ENCODE measurements around the gene PANX2.

The PANX2 gene

DNA sequence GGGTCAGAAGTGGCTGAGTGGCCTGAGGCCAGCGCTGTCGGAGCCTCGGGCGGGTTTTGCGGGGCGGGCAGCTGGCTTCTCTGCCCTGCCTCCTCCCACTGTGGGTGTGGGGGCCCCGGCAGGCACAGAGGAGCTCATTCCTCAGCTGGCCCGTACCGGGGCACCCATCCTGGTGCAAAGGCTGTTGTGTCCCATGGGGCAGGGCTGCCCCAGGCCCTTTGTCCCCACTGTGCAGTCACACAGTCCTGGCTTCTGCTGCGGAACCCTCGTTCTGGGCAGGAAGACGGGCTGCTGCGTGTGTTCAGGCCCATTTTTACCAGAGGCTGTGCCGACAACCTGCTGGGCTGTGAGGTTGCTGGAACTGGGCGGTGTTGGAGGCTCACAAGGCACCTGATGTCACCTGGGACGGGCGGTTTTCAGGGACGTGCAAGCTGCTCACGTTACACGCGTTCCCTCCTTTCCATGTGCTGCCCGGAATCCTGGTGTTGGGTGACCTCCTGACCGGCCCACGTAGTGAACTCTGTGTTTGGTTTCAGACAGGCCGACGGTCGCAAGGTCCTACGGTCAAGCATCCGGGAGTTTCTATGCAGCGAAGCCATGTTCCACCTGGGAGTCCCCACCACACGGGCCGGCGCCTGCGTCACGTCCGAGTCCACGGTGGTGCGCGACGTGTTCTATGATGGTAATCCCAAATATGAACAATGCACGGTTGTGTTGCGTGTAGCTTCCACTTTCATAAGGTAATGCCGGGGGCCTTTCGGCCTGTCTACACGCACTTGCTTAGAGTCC is 35.4 kb downstream of the PANX2 start:
- Histone ChIP-seq H3K4me3 (ENCODE audit: low read depth in 1 of 5, low read length in 5 of 5) (no peak overlapping the region), H3K27me3 (ENCODE audit: control insufficient read depth in 5 of 5, insufficient read depth in 4 of 5, low read length in 5 of 5) (no peaks in the 10 kb centered on the region), H3K9ac (ENCODE audit: low read length in 5 of 5) (peak overlapping the region in 1 of 5 donors; percentile 52), H3K36me3 (ENCODE audit: control insufficient read depth in 5 of 5, insufficient read depth in 5 of 5, low read length in 5 of 5) (peaks cover 6 to 47% (median 38%) of the 10 kb centered on the region in 5 donors), H3K9me3 (ENCODE audit: control insufficient read depth in 5 of 5, low read length in 5 of 5) (no peaks in the 10 kb centered on the region), H3K27ac (ENCODE audit: low read depth, low read length) (no peak overlapping the region), H3K4me1 (ENCODE audit: control insufficient read depth in 5 of 5, insufficient read depth in 5 of 5, low read length in 5 of 5) (peaks cover 0 to 54% (median 40%) of the 10 kb centered on the region in 5 donors)

DNA sequence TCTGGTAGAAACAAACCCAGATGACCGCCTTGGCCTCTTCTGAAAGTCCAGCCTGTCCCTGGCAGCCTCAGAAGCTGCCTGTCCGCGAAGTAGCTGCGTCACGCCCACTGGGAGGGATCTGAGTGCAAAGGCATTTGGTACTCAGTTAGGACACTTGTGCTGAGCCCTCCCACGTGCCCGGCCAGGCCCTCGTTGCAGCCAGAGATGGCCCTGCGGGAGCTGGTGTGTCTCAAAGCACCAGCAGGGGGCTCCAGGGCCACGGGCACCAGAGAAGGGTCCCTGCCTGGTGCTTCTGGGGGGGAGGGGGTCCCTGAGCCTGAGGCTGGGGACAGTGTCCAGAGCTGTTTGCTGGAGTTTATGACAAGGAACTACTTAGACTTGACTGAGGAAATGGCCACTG is 36.1 kb downstream of the PANX2 start:
- no peak overlapping the region for H3K4me3 ChIP-seq (ENCODE audit: low read depth in 1 of 5, low read length in 5 of 5)
- peaks cover 6 to 52% (median 43%) of the 10 kb centered on the region in 5 donors for H3K36me3 ChIP-seq (ENCODE audit: control insufficient read depth in 5 of 5, insufficient read depth in 5 of 5, low read length in 5 of 5)
- no peak overlapping the region for H3K27ac ChIP-seq (ENCODE audit: low read depth, low read length)
- no peaks in the 10 kb centered on the region for H3K27me3 ChIP-seq (ENCODE audit: control insufficient read depth in 5 of 5, insufficient read depth in 4 of 5, low read length in 5 of 5)
- H3K9ac ChIP-seq (ENCODE audit: low read length in 5 of 5) = no peak overlapping the region
- H3K9me3 ChIP-seq (ENCODE audit: control insufficient read depth in 5 of 5, low read length in 5 of 5) = no peaks in the 10 kb centered on the region
- H3K4me1 ChIP-seq (ENCODE audit: control insufficient read depth in 5 of 5, insufficient read depth in 5 of 5, low read length in 5 of 5) = peaks cover 0 to 50% (median 37%) of the 10 kb centered on the region in 5 donors

DNA sequence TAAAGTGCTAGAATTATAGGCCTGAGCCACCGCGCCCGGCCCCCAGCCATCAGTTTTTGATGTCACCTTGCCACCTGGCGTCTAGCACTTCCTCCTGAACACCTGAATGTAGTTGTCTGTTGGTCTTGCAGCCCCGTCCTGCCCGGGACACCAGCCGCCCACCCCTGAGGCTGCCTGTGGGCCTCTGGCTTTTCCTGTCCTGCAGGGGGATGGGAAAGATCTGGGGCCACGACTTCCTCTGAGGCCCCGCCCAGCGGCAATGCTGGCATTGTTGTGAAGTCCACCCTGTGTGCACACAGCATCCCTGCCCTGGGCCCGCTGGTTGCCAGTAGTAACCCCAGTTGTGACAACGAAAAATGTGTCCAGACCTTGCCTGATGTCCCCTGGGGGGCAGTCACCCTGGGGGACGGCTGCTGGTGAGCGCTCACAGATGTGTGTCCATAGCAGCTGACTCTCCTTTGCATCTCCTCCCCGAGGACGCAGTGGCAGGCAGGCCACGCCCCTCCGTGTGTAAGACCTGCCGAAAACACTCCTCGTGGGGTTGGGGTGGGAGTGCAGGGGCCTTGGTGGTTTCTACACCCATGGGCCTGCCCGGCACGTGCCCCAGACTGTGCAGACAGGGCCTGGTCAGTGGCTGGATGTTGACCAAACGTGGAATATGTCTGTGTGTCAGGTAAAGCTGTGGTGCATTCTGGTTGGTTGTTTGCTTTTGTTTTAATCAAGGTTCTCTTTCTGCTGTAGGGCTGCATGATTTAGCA is 37.0 kb downstream of the PANX2 start:
- no peak overlapping the region for H3K4me3 ChIP-seq (ENCODE audit: low read depth in 1 of 5, low read length in 5 of 5)
- no peaks in the 10 kb centered on the region for H3K27me3 ChIP-seq (ENCODE audit: control insufficient read depth in 5 of 5, insufficient read depth in 4 of 5, low read length in 5 of 5)
- peaks cover 7 to 60% (median 48%) of the 10 kb centered on the region in 5 donors for H3K36me3 ChIP-seq (ENCODE audit: control insufficient read depth in 5 of 5, insufficient read depth in 5 of 5, low read length in 5 of 5)
- no peaks in the 10 kb centered on the region for H3K9me3 ChIP-seq (ENCODE audit: control insufficient read depth in 5 of 5, low read length in 5 of 5)
- H3K9ac ChIP-seq (ENCODE audit: low read length in 5 of 5) = no peak overlapping the region
- H3K27ac ChIP-seq (ENCODE audit: low read depth, low read length) = no peak overlapping the region
- H3K4me1 ChIP-seq (ENCODE audit: control insufficient read depth in 5 of 5, insufficient read depth in 5 of 5, low read length in 5 of 5) = peaks cover 0 to 40% (median 27%) of the 10 kb centered on the region in 5 donors

DNA sequence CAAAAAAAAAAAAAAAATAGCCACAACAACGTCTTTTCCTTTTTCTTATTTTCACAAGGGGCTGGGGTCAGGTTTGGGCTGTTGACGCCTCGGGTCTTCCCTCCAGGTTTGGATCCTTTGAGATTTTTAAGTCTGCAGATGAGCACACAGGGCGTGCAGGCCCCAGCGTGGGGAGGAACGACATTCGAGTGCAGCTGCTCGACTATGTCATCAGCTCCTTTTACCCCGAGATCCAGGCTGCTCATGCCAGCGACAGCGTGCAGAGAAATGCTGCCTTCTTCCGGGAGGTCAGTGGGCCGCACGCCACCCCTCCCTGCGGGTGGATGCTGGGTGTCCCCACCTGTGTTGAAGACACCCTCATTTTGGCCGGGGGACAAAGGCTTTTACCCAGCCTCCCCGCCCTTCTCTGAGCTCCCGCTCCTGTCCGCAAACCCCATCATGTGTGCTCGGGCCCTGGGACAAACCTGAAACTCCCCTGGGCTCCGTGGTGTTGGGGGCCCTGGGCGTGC is 38.0 kb downstream of the PANX2 start:
- H3K4me1 ChIP-seq (ENCODE audit: control insufficient read depth in 5 of 5, insufficient read depth in 5 of 5, low read length in 5 of 5) = peaks cover 0 to 39% (median 25%) of the 10 kb centered on the region in 5 donors
- H3K27me3 ChIP-seq (ENCODE audit: control insufficient read depth in 5 of 5, insufficient read depth in 4 of 5, low read length in 5 of 5) = no peaks in the 10 kb centered on the region
- H3K9ac ChIP-seq (ENCODE audit: low read length in 5 of 5) = no peak overlapping the region
- H3K9me3 ChIP-seq (ENCODE audit: control insufficient read depth in 5 of 5, low read length in 5 of 5) = no peaks in the 10 kb centered on the region
- peaks cover 7 to 69% (median 56%) of the 10 kb centered on the region in 5 donors for H3K36me3 ChIP-seq (ENCODE audit: control insufficient read depth in 5 of 5, insufficient read depth in 5 of 5, low read length in 5 of 5)
- H3K27ac ChIP-seq (ENCODE audit: low read depth, low read length) = no peak overlapping the region
- H3K4me3 ChIP-seq (ENCODE audit: low read depth in 1 of 5, low read length in 5 of 5) = no peak overlapping the region

DNA sequence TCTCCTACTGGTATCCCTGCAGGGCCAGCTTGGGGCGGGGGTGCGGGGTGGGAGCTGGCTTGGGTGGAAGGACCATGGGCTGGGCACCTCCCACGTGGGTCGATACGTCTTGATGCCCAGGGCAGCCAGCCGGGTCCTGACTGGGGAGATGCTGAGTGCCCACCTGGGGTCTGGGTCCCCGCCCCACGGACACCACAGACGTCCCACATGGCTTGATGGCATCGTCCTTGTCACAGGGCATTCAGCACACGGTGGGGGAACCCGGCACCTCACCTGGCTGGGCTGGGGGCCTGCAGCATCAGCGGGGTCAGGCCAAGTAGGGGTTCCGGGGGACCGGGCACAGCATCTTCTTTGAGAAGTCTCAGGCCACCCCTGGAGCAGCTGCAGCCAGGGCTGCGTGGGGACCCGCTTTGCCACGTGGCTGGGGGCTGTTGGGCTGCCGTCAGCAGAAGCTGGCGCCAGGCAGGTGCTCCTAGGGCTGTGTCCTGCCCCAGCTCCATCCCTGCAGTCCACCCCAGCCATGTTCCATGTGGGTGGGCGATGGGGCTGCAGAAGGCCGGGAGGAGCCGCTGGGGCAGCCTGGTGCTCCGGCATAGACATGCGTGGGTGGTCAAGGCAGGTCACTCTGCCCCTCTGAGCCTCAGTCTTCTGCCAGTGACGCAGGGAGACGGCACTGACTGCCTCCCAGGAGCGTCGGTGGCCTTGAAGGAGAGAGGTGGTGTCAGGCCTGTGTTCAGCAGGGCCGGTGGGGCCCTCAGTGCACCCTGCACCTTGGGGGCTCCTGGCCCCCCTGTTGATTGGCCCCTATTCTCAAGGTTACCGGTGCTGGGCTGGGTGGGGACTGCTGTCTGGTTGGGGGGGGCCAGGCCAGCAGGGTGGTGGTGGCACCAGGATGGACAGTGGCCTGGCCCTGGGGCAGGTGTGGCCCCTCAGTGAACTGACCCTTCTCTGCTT is 38.7 kb downstream of the PANX2 start:
- H3K36me3 ChIP-seq (ENCODE audit: control insufficient read depth in 5 of 5, insufficient read depth in 5 of 5, low read length in 5 of 5) = peaks cover 4 to 75% (median 58%) of the 10 kb centered on the region in 5 donors
- H3K4me3 ChIP-seq (ENCODE audit: low read depth in 1 of 5, low read length in 5 of 5) = no peak overlapping the region
- no peak overlapping the region for H3K27ac ChIP-seq (ENCODE audit: low read depth, low read length)
- no peak overlapping the region for H3K9ac ChIP-seq (ENCODE audit: low read length in 5 of 5)
- H3K4me1 ChIP-seq (ENCODE audit: control insufficient read depth in 5 of 5, insufficient read depth in 5 of 5, low read length in 5 of 5) = peaks cover 0 to 39% (median 25%) of the 10 kb centered on the region in 5 donors
- no peaks in the 10 kb centered on the region for H3K27me3 ChIP-seq (ENCODE audit: control insufficient read depth in 5 of 5, insufficient read depth in 4 of 5, low read length in 5 of 5)
- H3K9me3 ChIP-seq (ENCODE audit: control insufficient read depth in 5 of 5, low read length in 5 of 5) = no peaks in the 10 kb centered on the region

DNA sequence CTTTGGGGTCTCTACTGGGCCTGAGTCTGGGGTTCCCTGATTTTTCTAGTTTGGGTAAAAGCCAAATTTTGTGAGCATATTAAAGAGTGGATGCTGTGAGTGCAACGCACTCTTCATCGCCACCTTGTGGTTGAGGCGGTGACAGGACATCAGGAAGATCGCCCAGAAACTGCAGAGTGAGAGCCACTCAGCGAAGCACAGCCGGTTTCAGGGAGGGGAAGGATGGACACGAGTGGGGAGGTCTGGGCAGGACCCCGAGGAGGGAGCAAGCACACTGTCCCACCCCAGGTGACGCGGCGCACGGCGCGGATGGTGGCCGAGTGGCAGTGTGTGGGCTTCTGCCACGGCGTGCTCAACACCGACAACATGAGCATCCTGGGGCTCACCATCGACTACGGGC is 39.4 kb downstream of the PANX2 start:
- Histone ChIP-seq H3K9me3 (ENCODE audit: control insufficient read depth in 5 of 5, low read length in 5 of 5) (no peaks in the 10 kb centered on the region), H3K4me1 (ENCODE audit: control insufficient read depth in 5 of 5, insufficient read depth in 5 of 5, low read length in 5 of 5) (peaks cover 0 to 36% (median 25%) of the 10 kb centered on the region in 5 donors), H3K4me3 (ENCODE audit: low read depth in 1 of 5, low read length in 5 of 5) (no peak overlapping the region), H3K36me3 (ENCODE audit: control insufficient read depth in 5 of 5, insufficient read depth in 5 of 5, low read length in 5 of 5) (peaks cover 4 to 80% (median 61%) of the 10 kb centered on the region in 5 donors), H3K9ac (ENCODE audit: low read length in 5 of 5) (no peak overlapping the region), H3K27ac (ENCODE audit: low read depth, low read length) (no peak overlapping the region), H3K27me3 (ENCODE audit: control insufficient read depth in 5 of 5, insufficient read depth in 4 of 5, low read length in 5 of 5) (no peaks in the 10 kb centered on the region)

DNA sequence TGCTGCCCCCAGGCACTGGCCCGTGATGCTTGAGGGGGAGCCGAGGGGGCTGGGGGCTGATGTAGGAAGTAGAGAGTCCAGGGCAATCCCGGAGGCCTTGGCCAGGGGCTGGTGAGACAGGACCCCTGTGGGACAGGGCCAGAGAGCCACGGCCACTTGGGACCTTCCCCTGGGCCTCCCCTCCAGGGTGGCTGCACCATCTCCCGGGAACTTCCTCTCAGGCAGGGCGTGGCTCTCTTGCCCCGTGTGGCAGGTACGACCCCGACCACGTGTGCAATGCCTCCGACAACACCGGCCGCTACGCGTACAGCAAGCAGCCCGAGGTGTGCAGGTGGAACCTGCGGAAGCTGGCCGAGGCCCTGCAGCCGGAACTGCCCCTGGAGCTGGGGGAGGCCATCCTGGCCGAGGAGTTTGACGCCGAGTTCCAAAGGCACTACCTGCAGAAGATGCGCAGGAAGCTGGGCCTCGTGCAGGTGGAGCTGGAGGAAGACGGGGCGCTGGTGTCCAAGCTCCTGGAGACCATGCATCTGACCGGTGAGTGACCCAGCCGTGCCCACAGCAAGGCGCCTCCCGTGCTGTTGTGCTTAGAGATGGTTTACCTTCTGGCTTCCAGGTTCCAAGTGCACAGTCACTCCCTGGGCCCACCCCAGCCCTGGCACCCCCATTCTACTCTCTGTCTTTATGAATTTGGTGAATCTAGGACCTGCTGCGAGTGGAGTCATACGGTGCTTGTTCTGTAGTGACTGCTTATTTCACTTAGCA is 40.0 kb downstream of the PANX2 start:
- Histone ChIP-seq H3K9ac (ENCODE audit: low read length in 5 of 5) (no peak overlapping the region), H3K27me3 (ENCODE audit: control insufficient read depth in 5 of 5, insufficient read depth in 4 of 5, low read length in 5 of 5) (no peaks in the 10 kb centered on the region), H3K36me3 (ENCODE audit: control insufficient read depth in 5 of 5, insufficient read depth in 5 of 5, low read length in 5 of 5) (peaks cover 4 to 86% (median 66%) of the 10 kb centered on the region in 5 donors), H3K27ac (ENCODE audit: low read depth, low read length) (no peak overlapping the region), H3K4me3 (ENCODE audit: low read depth in 1 of 5, low read length in 5 of 5) (no peak overlapping the region), H3K4me1 (ENCODE audit: control insufficient read depth in 5 of 5, insufficient read depth in 5 of 5, low read length in 5 of 5) (peaks cover 0 to 35% (median 25%) of the 10 kb centered on the region in 5 donors), H3K9me3 (ENCODE audit: control insufficient read depth in 5 of 5, low read length in 5 of 5) (no peaks in the 10 kb centered on the region)

DNA sequence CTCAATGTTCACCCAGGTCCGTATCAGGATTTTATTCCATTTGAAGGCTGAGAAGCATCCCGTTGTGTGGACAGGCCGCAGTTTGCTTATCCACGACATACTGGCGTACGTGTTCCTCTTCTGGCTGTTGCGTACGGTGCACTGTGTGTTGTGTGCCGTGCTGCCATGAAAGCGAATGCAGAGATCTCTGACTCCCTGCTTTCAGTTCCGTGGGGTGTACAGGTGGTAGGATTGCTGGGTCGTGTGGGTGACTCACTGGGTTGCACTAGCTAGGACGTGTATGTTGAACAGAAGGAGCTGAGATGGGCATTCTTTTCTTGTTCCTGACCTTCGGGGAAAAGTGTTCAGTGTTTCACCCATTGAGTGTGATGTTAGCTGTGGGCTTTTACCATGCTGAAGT is 40.6 kb downstream of the PANX2 start:
- Histone ChIP-seq H3K4me3 (ENCODE audit: low read depth in 1 of 5, low read length in 5 of 5) (no peak overlapping the region), H3K9me3 (ENCODE audit: control insufficient read depth in 5 of 5, low read length in 5 of 5) (no peaks in the 10 kb centered on the region), H3K36me3 (ENCODE audit: control insufficient read depth in 5 of 5, insufficient read depth in 5 of 5, low read length in 5 of 5) (peaks cover 4 to 87% (median 69%) of the 10 kb centered on the region in 5 donors), H3K27ac (ENCODE audit: low read depth, low read length) (no peak overlapping the region), H3K4me1 (ENCODE audit: control insufficient read depth in 5 of 5, insufficient read depth in 5 of 5, low read length in 5 of 5) (peaks cover 0 to 29% (median 23%) of the 10 kb centered on the region in 5 donors), H3K27me3 (ENCODE audit: control insufficient read depth in 5 of 5, insufficient read depth in 4 of 5, low read length in 5 of 5) (no peaks in the 10 kb centered on the region), H3K9ac (ENCODE audit: low read length in 5 of 5) (no peak overlapping the region)

DNA sequence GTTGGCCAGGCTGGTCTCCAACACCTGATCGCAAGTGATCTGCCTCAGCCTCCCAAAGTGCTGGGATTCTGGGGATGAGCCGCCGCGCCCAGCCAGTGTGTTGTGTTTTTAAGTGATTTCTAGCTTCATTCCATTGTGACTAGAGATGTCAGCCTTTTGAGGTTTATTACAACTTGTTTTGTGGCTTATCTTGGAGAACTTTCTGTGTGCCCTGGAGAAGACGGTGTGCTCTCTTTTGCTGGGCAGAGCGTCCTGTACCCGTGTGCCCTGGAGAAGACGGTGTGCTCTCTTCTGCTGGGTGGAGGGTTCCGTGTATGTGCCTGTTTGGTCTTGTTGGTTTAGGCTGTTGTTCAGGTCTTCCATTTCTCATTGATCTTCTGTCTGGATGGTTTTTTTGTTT is 42.7 kb downstream of the PANX2 start:
- peaks cover 4 to 88% (median 76%) of the 10 kb centered on the region in 5 donors for H3K36me3 ChIP-seq (ENCODE audit: control insufficient read depth in 5 of 5, insufficient read depth in 5 of 5, low read length in 5 of 5)
- peaks cover 0 to 12% (median 7%) of the 10 kb centered on the region in 5 donors for H3K4me1 ChIP-seq (ENCODE audit: control insufficient read depth in 5 of 5, insufficient read depth in 5 of 5, low read length in 5 of 5)

More for the DNA sequence above, 42.7 kb downstream of the PANX2 start:
- no peak overlapping the region for H3K4me3 ChIP-seq (ENCODE audit: low read depth in 1 of 5, low read length in 5 of 5)
- H3K9ac ChIP-seq (ENCODE audit: low read length in 5 of 5) = no peak overlapping the region
- H3K27ac ChIP-seq (ENCODE audit: low read depth, low read length) = no peak overlapping the region
- no peaks in the 10 kb centered on the region for H3K27me3 ChIP-seq (ENCODE audit: control insufficient read depth in 5 of 5, insufficient read depth in 4 of 5, low read length in 5 of 5)
- H3K9me3 ChIP-seq (ENCODE audit: control insufficient read depth in 5 of 5, low read length in 5 of 5) = no peaks in the 10 kb centered on the region
